Stimulated activated effector memory CD8-positive, alpha-beta T cell treated with anti-CD3 and anti-CD28 coated beads, Interleukin-12 subunit alpha, Interleukin-12 subunit beta, amount 100 ng/mL, for 72 hours (primary cell): ENCODE measurements around the gene BCR.
A peak's percentile ranks its signal among the peaks of the same experiment; 100 is the strongest.
"Not testable (repeated sequence)": the region's sequence is repeated elsewhere in the genome, so short reads cannot be mapped to it uniquely, and the experiment has no call there.

Experiments
- ATAC-seq: fragments of 150-1000 bp; cut with Tn5 transposase; 2 replicates; pipeline ENCODE4 v1.10.0; 2021
- DNase-seq, 2 donors: peaks; one replicate each; pipeline ENCODE4 v3.0.0; 2021 to 2022; ENCODE audit warnings: low spot score in 2 of 2
- H3K27ac Mint-ChIP-seq: one replicate; pipeline ENCODE4 v1.8.0; 2022; ENCODE audit warnings: mild to moderate bottlenecking, mixed read lengths
- H3K36me3 Mint-ChIP-seq: one replicate; pipeline ENCODE4 v1.8.0; 2022; ENCODE audit warnings: mild to moderate bottlenecking, mixed read lengths
- H3K4me1 Mint-ChIP-seq: one replicate; pipeline ENCODE4 v1.8.0; 2022; ENCODE audit warnings: mixed read lengths
- H3K4me3 Mint-ChIP-seq: one replicate; pipeline ENCODE4 v1.8.0; 2022; ENCODE audit warnings: mild to moderate bottlenecking, mixed read lengths
- H3K9me3 Mint-ChIP-seq: one replicate; pipeline ENCODE4 v1.8.0; 2022; ENCODE audit warnings: mixed read lengths

Gene BCR

GRCh38 chr22:23302171-23303002 lies 122.1 kb downstream of the BCR start:
- no peak overlapping the region for H3K27ac Mint-ChIP-seq
- H3K36me3 Mint-ChIP-seq = peaks cover 43% of the 10 kb centered on the region
- no peak overlapping the region for H3K4me3 Mint-ChIP-seq
- DNase-seq = no peak
- ATAC-seq = no peak
- H3K9me3 Mint-ChIP-seq = no peaks in the 10 kb centered on the region
- no peaks in the 10 kb centered on the region for H3K4me1 Mint-ChIP-seq

GRCh38 chr22:23305321-23305910 lies 125.1 kb downstream of the BCR start:
- no peak for DNase-seq
- Mint-ChIP-seq H3K4me3 (no peak overlapping the region), H3K36me3 (peaks cover 18% of the 10 kb centered on the region), H3K9me3 (no peaks in the 10 kb centered on the region), H3K4me1 (no peaks in the 10 kb centered on the region), H3K27ac (no peak overlapping the region)
- ATAC-seq = no peak

GRCh38 chr22:23305922-23306374 lies 125.6 kb downstream of the BCR start:
- DNase-seq = no peak
- no peak for ATAC-seq
- H3K9me3 Mint-ChIP-seq = no peaks in the 10 kb centered on the region
- no peak overlapping the region for H3K27ac Mint-ChIP-seq
- no peaks in the 10 kb centered on the region for H3K4me1 Mint-ChIP-seq
- H3K4me3 Mint-ChIP-seq = no peak overlapping the region
- H3K36me3 Mint-ChIP-seq = peaks cover 14% of the 10 kb centered on the region

- H3K36me3 Mint-ChIP-seq = peaks cover 14% of the 10 kb centered on the region
- ATAC-seq (no peak), DNase-seq (no peak)
Measured at GRCh38 chr22:23306438-23306921, 126.2 kb downstream of the BCR start.

GRCh38 chr22:23306926-23307325 lies 126.6 kb downstream of the BCR start:
- Mint-ChIP-seq H3K4me3 (no peak overlapping the region), H3K9me3 (no peaks in the 10 kb centered on the region), H3K4me1 (no peaks in the 10 kb centered on the region), H3K27ac (no peak overlapping the region), H3K36me3 (peaks cover 14% of the 10 kb centered on the region)
- DNase-seq = no peak
- ATAC-seq = no peak

More at GRCh38 chr22:23306438-23306921, 126.2 kb downstream of the BCR start:
- Mint-ChIP-seq H3K4me3 (no peak overlapping the region), H3K4me1 (no peaks in the 10 kb centered on the region), H3K9me3 (no peaks in the 10 kb centered on the region), H3K27ac (no peak overlapping the region)

- ATAC-seq, DNase-seq, H3K4me1 Mint-ChIP-seq, H3K27ac Mint-ChIP-seq, H3K4me3 Mint-ChIP-seq, H3K9me3 Mint-ChIP-seq: not testable (repeated sequence)
- peaks cover 14% of the 10 kb centered on the region for H3K36me3 Mint-ChIP-seq
Measured at GRCh38 chr22:23307511-23307910, 127.2 kb downstream of the BCR start.

- not testable (repeated sequence) for H3K9me3 Mint-ChIP-seq, DNase-seq, H3K4me1 Mint-ChIP-seq, H3K4me3 Mint-ChIP-seq, ATAC-seq, H3K36me3 Mint-ChIP-seq, H3K27ac Mint-ChIP-seq
Measured at GRCh38 chr22:23309261-23309660, 129.0 kb downstream of the BCR start.

- H3K27ac Mint-ChIP-seq, H3K36me3 Mint-ChIP-seq, ATAC-seq, H3K4me3 Mint-ChIP-seq, H3K9me3 Mint-ChIP-seq, H3K4me1 Mint-ChIP-seq, DNase-seq: not testable (repeated sequence)
Measured at GRCh38 chr22:23310443-23311097, 130.3 kb downstream of the BCR start.

GRCh38 chr22:23311635-23312420 lies 131.5 kb downstream of the BCR start:
- not testable (repeated sequence) for H3K4me1 Mint-ChIP-seq, H3K4me3 Mint-ChIP-seq, DNase-seq, ATAC-seq, H3K9me3 Mint-ChIP-seq, H3K27ac Mint-ChIP-seq, H3K36me3 Mint-ChIP-seq

- no peaks in the 10 kb centered on the region for H3K4me1 Mint-ChIP-seq
- ATAC-seq = no peak
- H3K4me3 Mint-ChIP-seq = no peak overlapping the region
Measured at GRCh38 chr22:23313791-23314567, 133.7 kb downstream of the BCR start.

GRCh38 chr22:23315341-23315917 lies 135.1 kb downstream of the BCR start:
- Mint-ChIP-seq H3K4me1 (no peaks in the 10 kb centered on the region), H3K9me3 (no peaks in the 10 kb centered on the region), H3K4me3 (no peak overlapping the region), H3K36me3 (no peaks in the 10 kb centered on the region), H3K27ac (no peak overlapping the region)
- DNase-seq = peak in 1 of 2 donors; percentile 78
- ATAC-seq = no peak

More at GRCh38 chr22:23313791-23314567, 133.7 kb downstream of the BCR start:
- Mint-ChIP-seq H3K36me3 (no peaks in the 10 kb centered on the region), H3K9me3 (no peaks in the 10 kb centered on the region), H3K27ac (peak overlapping the region; percentile 72)
- DNase-seq = no peak

GRCh38 chr22:23316596-23316995 lies 136.3 kb downstream of the BCR start:
- H3K27ac Mint-ChIP-seq, H3K36me3 Mint-ChIP-seq, DNase-seq, H3K9me3 Mint-ChIP-seq, H3K4me3 Mint-ChIP-seq, ATAC-seq, H3K4me1 Mint-ChIP-seq: not testable (repeated sequence)

- H3K4me3 Mint-ChIP-seq, H3K36me3 Mint-ChIP-seq, H3K4me1 Mint-ChIP-seq, H3K9me3 Mint-ChIP-seq, ATAC-seq, DNase-seq, H3K27ac Mint-ChIP-seq: not testable (repeated sequence)
Measured at GRCh38 chr22:23318316-23318715, 138.0 kb downstream of the BCR start.

- not testable (repeated sequence) for H3K36me3 Mint-ChIP-seq, H3K4me3 Mint-ChIP-seq, H3K9me3 Mint-ChIP-seq, DNase-seq, H3K27ac Mint-ChIP-seq, ATAC-seq
- peaks cover 11% of the 10 kb centered on the region for H3K4me1 Mint-ChIP-seq
Measured at GRCh38 chr22:23322497-23323080, 142.3 kb downstream of the BCR start.
